B cell (primary cell): ENCODE measurements around the gene RFC2. TPM values are rescaled to one million over a fixed set of nuclear protein-coding genes. Genes with fewer than 3 reads are reported as not detected.

ENCODE experiments used
- ATAC-seq: fragments of 200-7000 bp; cut with Tn5 transposase; one replicate; pipeline ENCODE4 v1.10.0; 2021; ENCODE audit warnings: low read depth, mild to moderate bottlenecking, moderate number of reproducible peaks, moderate library complexity
- CTCF ChIA-PET: fragments of 350-600 bp; sonication (Branson Sonifier 250); formaldehyde crosslinking; loops from one replicate; lab custom pipeline; 2021; ENCODE audit warnings: antibody characterized with exemption, inconsistent platforms; lab: Charles Lee
- POLR2A ChIA-PET: fragments of 350-600 bp; sonication (Branson Sonifier 250); formaldehyde crosslinking; loops from one replicate; lab custom pipeline; 2021; ENCODE audit warnings: antibody characterized with exemption; lab: Charles Lee
- DNase-seq: peaks from one replicate; pipeline ENCODE4 v3.0.0; 2013
- H2AFZ ChIP-seq: 2 replicates; pipeline ENCODE4 v1.6.1; 2012; ENCODE audit warnings: mild to moderate bottlenecking, low read depth, low read length; ENCODE audit not compliant: insufficient read depth, poor library complexity, severe bottlenecking
- H3K27ac ChIP-seq, 2 donors: 1 replicate in 1 of 2; 2 replicates in 1 of 2; pipeline ENCODE4 v1.5.1; 2012 to 2013; ENCODE audit warnings: low read length in 2 of 2, mild to moderate bottlenecking in 2 of 2, moderate library complexity in 1 of 2
- H3K27me3 ChIP-seq, 4 experiments: fragments of 200-600 bp in 1 of 4; sonication (generic) in 1 of 4; replicated peaks in 1 of 4; 1 replicate in 2 of 4; 2 replicates in 2 of 4; pipeline versions ENCODE4 v1.6.1 to v1.7.0; 2013 to 2016; ENCODE audit warnings: low read length in 3 of 4, mild to moderate bottlenecking in 2 of 4, mixed read lengths in 1 of 4, moderate library complexity in 1 of 4; ENCODE audit not compliant: insufficient read depth in 4 of 4, control insufficient read depth in 3 of 4; ENCODE audit errors: control extremely low read depth in 1 of 4
- H3K36me3 ChIP-seq, 2 experiments: replicated peaks in 1 of 2; 1 replicate in 1 of 2; 2 replicates in 1 of 2; pipeline versions ENCODE4 v1.6.1 to v1.7.1; 2013; ENCODE audit warnings: low read length in 1 of 2; ENCODE audit not compliant: insufficient read depth in 2 of 2, control insufficient read depth in 1 of 2; ENCODE audit errors: control extremely low read depth in 1 of 2, extremely low read depth in 1 of 2
- H3K4me1 ChIP-seq, 2 donors: fragments of 200-600 bp in 1 of 2; sonication (generic) in 1 of 2; 1 replicate in 1 of 2; 2 replicates in 1 of 2; pipeline versions ENCODE4 v1.5.1 to v1.6.1; 2013 to 2017; ENCODE audit warnings: low read length in 2 of 2; ENCODE audit not compliant: control insufficient read depth in 2 of 2, insufficient read depth in 2 of 2
- H3K4me2 ChIP-seq: replicated peaks from 2 replicates; pipeline ENCODE3; 2012; ENCODE audit warnings: mild to moderate bottlenecking, low read depth, low read length; ENCODE audit not compliant: poor library complexity, severe bottlenecking
- H3K4me3 ChIP-seq, 5 experiments: fragments of 200-600 bp in 1 of 5; sonication (generic) in 1 of 5; 1 replicate in 3 of 5; 2 replicates in 2 of 5; pipeline versions ENCODE4 v1.5.1 to v1.7.0; 2011 to 2016; ENCODE audit warnings: low read length in 4 of 5, mild to moderate bottlenecking in 4 of 5, low read depth in 2 of 5, control low read depth in 1 of 5, moderate library complexity in 1 of 5; ENCODE audit not compliant: insufficient read depth in 1 of 5; ENCODE audit errors: control extremely low read depth in 1 of 5, extremely low read depth in 1 of 5
- H3K79me2 ChIP-seq: fragments of 200-600 bp; sonication (generic); one replicate; pipeline ENCODE4 v1.6.0; 2016; ENCODE audit warnings: low read length; ENCODE audit not compliant: control insufficient read depth, insufficient read depth
- H3K9ac ChIP-seq: fragments of 200-600 bp; sonication (generic); 2 replicates; pipeline ENCODE4 v1.6.1; 2017; ENCODE audit warnings: mild to moderate bottlenecking, low read length, moderate library complexity
- H3K9me3 ChIP-seq, 3 donors: one replicate each; pipeline versions ENCODE4 v1.6.1 to v1.7.1; 2013; ENCODE audit warnings: low read length in 2 of 3; ENCODE audit not compliant: control insufficient read depth in 2 of 3, insufficient read depth in 1 of 3; ENCODE audit errors: control extremely low read depth in 1 of 3
- H4K20me1 ChIP-seq: 2 replicates; pipeline ENCODE4 v1.6.0; 2012; ENCODE audit warnings: mild to moderate bottlenecking, low read length; ENCODE audit not compliant: insufficient read depth, control insufficient read depth, poor library complexity, severe bottlenecking
- H3K27ac Mint-ChIP-seq: one replicate; pipeline ENCODE4 v1.8.0; 2021; ENCODE audit warnings: mixed read lengths
- H3K27me3 Mint-ChIP-seq: one replicate; pipeline ENCODE4 v1.8.0; 2021; ENCODE audit warnings: mixed read lengths
- H3K4me1 Mint-ChIP-seq: one replicate; pipeline ENCODE4 v1.8.0; 2021; ENCODE audit warnings: mixed read lengths
- H3K4me3 Mint-ChIP-seq: one replicate; pipeline ENCODE4 v1.8.0; 2021; ENCODE audit warnings: mixed read lengths
- H3K9me3 Mint-ChIP-seq: one replicate; pipeline ENCODE4 v1.8.0; 2022; ENCODE audit warnings: mixed read lengths; ENCODE audit not compliant: insufficient read depth
- EZH2 ChIP-seq: IDR thresholded peaks from 2 replicates; pipeline ENCODE4 v1.6.1; 2012; ENCODE audit warnings: borderline replicate concordance, low read depth, mild to moderate bottlenecking, moderate library complexity, low read length; ENCODE audit not compliant: insufficient read depth, poor library complexity, severe bottlenecking
- WGBS: methylation state at CpG from one replicate; pipeline ENCODE4 v1.1.5; 2013; ENCODE audit warnings: missing lambda C conversion rate; ENCODE audit not compliant: insufficient coverage; 5-methylcytosine and 5-hydroxymethylcytosine counted together
- intact Hi-C: fragments of 100-400 bp; cut with micrococcal nuclease; formaldehyde crosslinking; loops from one replicate; pipeline ENCODE4 v1.10.0; 2022
- polyA plus RNA-seq: library from polyadenylated mRNA; depleted of rRNA; stranded (reverse); fragments of >200 nt; gene quantifications from 2 replicates; pipeline ENCODE4 v1.2.3, GENCODE V29; 2012
- total RNA-seq, 2 donors: library from RNA; stranded (reverse); fragments of 120-200 nt in 1 of 2; gene quantifications; 1 replicate in 1 of 2; 2 replicates in 1 of 2; pipeline versions ENCODE4 v1.2.3 to v1.2.4, GENCODE V29; 2013 to 2022
- TF ChIP-seq, protein P1 (sequence below): fragments of 200-600 bp; IDR thresholded peaks from one replicate; pipeline ENCODE4 v1.8.0; 2022; ENCODE audit warnings: antibody characterized with exemption, mild to moderate bottlenecking

The RFC2 gene
- total and polyA plus RNA-seq, 2 donors (not counting 1 experiment from before 2014, with no cell fraction given): 20.2 to 36.4 TPM

DNA sequence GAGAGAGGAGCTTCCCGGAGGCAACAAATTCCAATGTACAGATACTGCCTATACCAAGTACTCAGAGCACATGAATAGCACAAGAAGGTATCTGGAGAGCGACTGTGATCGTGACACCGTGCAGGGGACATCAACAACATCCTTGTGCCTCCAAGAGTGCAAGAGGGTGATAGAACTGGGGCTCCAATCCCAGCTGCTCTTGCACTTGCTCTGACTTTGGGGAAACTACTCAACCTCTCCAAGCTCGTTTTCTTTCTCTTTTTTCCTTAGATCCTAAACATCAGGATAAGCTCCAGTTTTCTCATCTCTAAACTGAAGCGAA, 12.1 kb downstream of the RFC2 start:
- ChIA-PET CTCF (interaction anchor here (0.6 to 3.0 kb wide), 8 partner anchors 9 to 159 kb away, joined by 3 to 33 read pairs (median 6); partner anchors contain the start of gene LAT2), POLR2A (interaction anchor here (0.7 to 1.3 kb wide), 6 partner anchors 11 to 172 kb away, joined by 3 to 10 read pairs (median 4); partner anchors contain the start of gene RFC2)
- TF ChIP-seq, protein P1, sequence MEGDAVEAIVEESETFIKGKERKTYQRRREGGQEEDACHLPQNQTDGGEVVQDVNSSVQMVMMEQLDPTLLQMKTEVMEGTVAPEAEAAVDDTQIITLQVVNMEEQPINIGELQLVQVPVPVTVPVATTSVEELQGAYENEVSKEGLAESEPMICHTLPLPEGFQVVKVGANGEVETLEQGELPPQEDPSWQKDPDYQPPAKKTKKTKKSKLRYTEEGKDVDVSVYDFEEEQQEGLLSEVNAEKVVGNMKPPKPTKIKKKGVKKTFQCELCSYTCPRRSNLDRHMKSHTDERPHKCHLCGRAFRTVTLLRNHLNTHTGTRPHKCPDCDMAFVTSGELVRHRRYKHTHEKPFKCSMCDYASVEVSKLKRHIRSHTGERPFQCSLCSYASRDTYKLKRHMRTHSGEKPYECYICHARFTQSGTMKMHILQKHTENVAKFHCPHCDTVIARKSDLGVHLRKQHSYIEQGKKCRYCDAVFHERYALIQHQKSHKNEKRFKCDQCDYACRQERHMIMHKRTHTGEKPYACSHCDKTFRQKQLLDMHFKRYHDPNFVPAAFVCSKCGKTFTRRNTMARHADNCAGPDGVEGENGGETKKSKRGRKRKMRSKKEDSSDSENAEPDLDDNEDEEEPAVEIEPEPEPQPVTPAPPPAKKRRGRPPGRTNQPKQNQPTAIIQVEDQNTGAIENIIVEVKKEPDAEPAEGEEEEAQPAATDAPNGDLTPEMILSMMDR: no peak
- no peak for TF ChIP-seq EZH2
- Mint-ChIP-seq H3K27me3 (no peaks in the 10 kb centered on the region), H3K9me3 (no peaks in the 10 kb centered on the region), H3K4me3 (peak overlapping the region; percentile 88), H3K27ac (peak overlapping the region; percentile 88), H3K4me1 (peaks cover 28% of the 10 kb centered on the region)
- no peaks in the 10 kb centered on the region for H3K9me3 ChIP-seq
- DNase-seq (no peak), ATAC-seq (peak; percentile 23)
- intact Hi-C loops: loop anchor here (5.0 kb wide), 1 partner anchor 35 kb away; no protein-coding TSS in a partner anchor
- H3K79me2 ChIP-seq: peaks cover 57% of the 10 kb centered on the region
- no peaks in the 10 kb centered on the region for H4K20me1 ChIP-seq
- H3K4me1 ChIP-seq: peaks cover 35 to 39% of the 10 kb centered on the region in 2 donors
- peaks cover 9 to 58% of the 10 kb centered on the region in 2 experiments for H3K36me3 ChIP-seq
- H2AFZ ChIP-seq: no peak overlapping the region
- no peaks in the 10 kb centered on the region for H3K27me3 ChIP-seq
- peak overlapping the region; percentile 45 for H3K9ac ChIP-seq
- H3K4me3 ChIP-seq: peak overlapping the region in 3 of 5 experiments; percentile 0 to 45 (median 33)
- no peak overlapping the region for H3K27ac ChIP-seq
- 38% methylated on average over 3 of the region's 6 CpGs for WGBS
- H3K4me2 ChIP-seq: peak overlapping the region; percentile 70

DNA sequence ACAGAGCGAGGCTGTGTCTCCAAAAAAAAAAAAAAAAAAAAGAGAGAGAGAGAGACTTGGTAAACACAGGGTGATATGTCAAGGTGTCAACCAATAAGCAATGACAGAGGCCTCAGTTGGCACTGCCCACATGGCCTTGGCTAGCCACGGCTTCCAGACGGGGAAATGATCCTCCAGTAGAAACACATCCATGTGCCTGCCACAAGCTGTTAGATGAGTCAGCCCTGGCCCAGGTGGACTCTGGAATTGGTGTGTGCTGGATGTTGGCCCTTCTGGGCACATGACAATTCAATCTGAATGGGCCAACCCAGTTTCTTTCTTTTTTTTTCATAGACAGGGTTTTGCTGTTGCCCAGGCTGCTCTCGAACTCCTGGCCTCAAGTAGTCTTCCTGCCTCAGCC, 13.7 kb downstream of the RFC2 start:
- TF ChIP-seq EZH2: no peak
- TF ChIP-seq, protein P1: no peak
- H3K9ac ChIP-seq: no peak overlapping the region
- no peaks in the 10 kb centered on the region for H3K27me3 Mint-ChIP-seq
- H3K4me2 ChIP-seq: peak overlapping the region; percentile 6
- H3K27ac ChIP-seq: no peak overlapping the region
- peaks cover 59% of the 10 kb centered on the region for H3K79me2 ChIP-seq
- H3K4me1 Mint-ChIP-seq: peaks cover 36% of the 10 kb centered on the region
- intact Hi-C loops: loop anchor here (5.0 kb wide), 1 partner anchor 33 kb away; no protein-coding TSS in a partner anchor
- ATAC-seq: no peak
- no peak overlapping the region for H3K4me3 Mint-ChIP-seq
- H2AFZ ChIP-seq: no peak overlapping the region
- H3K4me1 ChIP-seq: peaks cover 39 to 53% of the 10 kb centered on the region in 2 donors
- no peaks in the 10 kb centered on the region for H4K20me1 ChIP-seq
- DNase-seq: no peak
- H3K9me3 Mint-ChIP-seq: no peaks in the 10 kb centered on the region
- WGBS: 100% methylated on average over 3 of the region's 4 CpGs
- no peak overlapping the region for H3K4me3 ChIP-seq
- ChIA-PET CTCF (interaction anchor here (2.1 kb wide), 2 partner anchors 30 to 34 kb away, joined by 9 to 10 read pairs; partner anchors contain the start of gene LAT2), POLR2A (interaction anchor here (1.5 kb wide), 2 partner anchors 23 to 30 kb away, joined by 3 to 6 read pairs; no protein-coding TSS in a partner anchor)
- H3K27ac Mint-ChIP-seq: no peak overlapping the region
- H3K27me3 ChIP-seq: no peaks in the 10 kb centered on the region
- no peaks in the 10 kb centered on the region for H3K9me3 ChIP-seq
- peaks cover 9 to 64% of the 10 kb centered on the region in 2 experiments for H3K36me3 ChIP-seq
